GM08714 (cell line): ENCODE measurements around the gene CCDC57.

Experiments
- H3K4me3 ChIP-seq: fragments of 200-500 bp; sonication (Bioruptor generic); 2 replicates; pipeline ENCODE4 v1.5.1; 2014; ENCODE audit warnings: mild to moderate bottlenecking, low read length, inconsistent platforms
- ZNF274 ChIP-seq: IDR thresholded peaks from 2 replicates; pipeline ENCODE4 v1.6.1; 2012; ENCODE audit warnings: mild to moderate bottlenecking, low read depth, low read length

The CCDC57 gene

DNA sequence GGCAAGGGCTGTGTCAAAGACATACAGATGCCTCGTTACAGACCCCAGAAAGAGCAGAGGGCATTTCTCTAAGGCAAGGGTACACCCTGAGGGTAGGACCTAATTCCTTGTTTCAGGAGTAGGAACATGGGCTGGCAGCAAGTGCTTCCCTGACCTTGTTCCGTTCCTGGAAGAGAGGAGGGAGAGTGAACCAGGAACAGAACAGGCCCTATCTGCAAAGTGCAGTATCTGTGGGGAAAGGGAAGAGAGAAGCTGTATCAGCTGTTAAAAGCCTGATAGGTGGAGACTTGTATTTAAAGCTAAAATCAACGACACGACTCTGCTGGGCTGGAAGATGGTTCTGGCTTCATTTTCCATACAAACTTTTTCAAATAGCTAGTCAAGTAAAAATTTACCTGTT, 88.5 kb downstream of the CCDC57 start:
- no peak overlapping the region for H3K4me3 ChIP-seq
- no peak for TF ChIP-seq ZNF274

DNA sequence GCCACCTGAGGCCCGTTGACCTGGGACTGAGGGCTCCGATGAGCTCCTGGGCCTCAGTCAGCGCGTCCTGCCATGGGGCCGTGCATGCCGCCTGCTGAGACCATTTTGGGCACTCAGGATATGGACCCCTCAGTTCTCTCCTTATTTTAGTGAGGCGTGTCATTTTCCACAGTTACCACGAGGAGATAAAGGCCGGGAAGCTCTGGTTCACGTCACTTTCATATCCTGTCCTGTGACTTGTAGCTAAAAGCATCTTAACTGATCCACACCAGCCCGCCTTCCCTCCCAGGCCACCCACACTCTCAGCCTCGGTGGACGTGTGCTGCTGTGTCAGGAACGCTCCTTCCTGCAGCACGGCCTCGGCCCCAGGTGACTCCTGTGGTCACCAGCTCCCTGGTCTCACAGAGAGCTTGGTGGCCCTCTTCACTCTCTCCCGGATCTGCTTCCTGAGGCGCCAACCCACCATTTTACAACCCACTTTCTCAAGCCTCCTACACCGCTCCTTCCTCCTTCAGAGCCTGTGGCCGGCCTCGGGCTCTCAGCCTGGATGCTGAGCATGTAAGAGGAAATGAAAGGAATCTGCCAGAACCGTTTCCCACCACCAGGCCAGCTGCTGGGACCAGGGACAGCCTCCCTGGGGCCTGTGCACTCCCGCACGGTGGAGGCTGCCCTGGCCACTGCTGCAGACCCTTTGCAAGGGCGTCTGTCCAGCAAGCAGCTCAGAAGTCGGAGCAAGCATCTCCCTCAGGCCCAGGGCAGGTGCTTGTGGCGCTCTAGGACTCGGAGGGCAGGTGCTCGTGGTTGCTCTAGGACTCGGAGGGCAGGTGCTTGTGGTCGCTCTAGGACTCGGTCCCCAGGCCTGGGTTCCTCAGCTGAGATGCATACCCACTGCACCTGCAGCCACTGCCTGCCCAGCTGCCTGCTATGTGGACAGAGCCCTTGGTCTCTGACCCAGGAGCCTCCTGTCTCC, 90.7 kb downstream of the CCDC57 start:
- no peak overlapping the region for H3K4me3 ChIP-seq
- TF ChIP-seq ZNF274 = no peak

DNA sequence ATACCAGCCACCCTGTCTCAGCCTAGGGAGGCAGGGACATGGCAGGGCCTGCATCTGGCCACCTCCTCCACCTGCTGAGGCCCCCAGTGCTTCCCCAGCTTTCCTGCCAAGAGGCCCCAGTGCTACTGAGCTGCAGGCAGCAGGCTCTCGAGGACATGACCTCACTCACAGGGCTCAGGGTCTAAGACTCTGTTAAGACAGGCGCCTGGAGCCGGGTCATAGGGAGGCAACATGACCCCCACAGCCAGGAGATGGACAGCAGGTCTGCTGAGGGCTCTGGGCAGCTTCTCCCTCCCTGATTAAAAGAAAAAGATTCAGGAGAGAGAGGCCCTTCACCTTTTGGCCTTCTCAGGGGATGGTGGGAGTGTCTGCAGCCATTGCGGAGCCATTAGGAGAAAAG, 91.4 kb downstream of the CCDC57 start:
- H3K4me3 ChIP-seq = no peak overlapping the region
- no peak for TF ChIP-seq ZNF274

DNA sequence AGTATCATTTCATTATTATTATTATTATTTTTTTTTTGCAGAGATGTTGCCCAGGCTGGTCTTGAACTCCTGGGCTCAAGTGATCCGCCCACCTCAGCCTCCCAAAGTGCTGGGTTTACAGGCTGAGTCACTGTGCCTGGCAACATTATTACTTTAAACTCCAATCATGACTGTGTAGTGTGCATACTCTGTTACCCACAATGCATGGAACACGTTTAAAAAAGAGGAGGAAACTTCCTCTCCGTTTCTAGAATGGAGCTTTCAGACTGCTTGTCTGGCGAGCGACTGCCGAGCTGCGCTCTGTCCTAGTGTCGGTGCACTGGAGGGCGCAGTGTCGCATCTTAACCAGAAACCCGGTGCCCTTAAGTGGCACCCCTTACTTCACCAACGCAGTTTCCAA, 92.5 kb downstream of the CCDC57 start:
- H3K4me3 ChIP-seq = no peak overlapping the region
- no peak for TF ChIP-seq ZNF274

DNA sequence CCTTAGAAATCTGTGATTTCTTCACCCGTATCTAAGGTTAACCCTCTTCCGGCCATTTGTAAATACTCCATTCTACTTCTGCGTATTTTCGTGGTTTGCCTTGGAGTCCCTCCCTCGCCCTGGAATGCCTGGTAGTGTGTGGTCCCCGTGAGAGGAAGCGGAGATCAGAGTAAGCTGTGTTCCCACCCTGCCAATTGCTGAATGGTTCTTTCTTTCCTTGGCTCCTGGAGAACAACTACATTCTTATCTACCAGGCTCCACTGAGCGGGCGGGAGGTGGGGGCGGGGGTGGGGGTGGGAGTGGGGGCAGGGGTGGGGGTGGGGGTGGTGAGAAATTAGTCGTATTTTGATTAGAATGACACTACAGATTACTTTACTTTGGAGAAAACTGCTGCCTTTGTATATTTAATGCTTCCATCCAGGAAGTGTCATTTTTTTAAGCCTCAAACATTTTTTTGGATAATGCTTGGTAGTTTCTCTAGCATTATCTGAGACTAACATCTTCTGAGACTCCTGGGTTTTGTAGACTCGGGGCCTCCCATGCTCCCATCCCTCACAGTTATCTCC, 93.7 kb downstream of the CCDC57 start:
- no peak overlapping the region for H3K4me3 ChIP-seq
- no peak for TF ChIP-seq ZNF274

DNA sequence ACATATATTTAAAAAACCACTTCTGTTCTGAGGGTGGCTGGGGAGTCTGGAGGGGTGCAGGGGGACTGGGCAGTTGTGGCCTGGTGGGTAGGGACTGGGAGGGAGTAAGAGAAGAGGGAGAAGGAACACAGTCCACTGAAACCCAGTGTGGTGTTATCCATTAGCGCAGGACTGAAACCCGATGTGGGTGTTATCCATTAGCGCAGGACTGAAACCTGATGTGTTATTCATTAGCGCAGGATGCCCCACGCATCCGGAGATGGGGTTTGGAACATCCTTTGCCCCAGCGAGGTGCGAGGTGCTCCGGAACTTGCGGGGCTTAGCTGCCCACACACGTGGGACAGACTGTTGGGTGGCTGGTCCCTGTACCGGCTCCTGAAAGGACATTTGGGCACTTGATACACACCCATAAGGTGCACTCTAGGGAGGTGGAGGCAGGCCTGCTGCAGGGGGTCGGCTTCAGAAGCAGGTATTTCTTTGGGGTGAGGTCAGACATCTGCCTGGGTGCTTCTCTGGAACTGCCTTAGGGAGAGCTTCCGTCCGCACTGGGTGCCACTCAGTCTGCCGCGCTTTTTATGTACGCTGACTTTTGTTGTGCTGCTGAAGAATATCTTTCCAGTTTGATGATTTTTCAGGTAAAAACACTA, 94.4 kb downstream of the CCDC57 start:
- TF ChIP-seq ZNF274 = no peak
- H3K4me3 ChIP-seq = no peak overlapping the region

DNA sequence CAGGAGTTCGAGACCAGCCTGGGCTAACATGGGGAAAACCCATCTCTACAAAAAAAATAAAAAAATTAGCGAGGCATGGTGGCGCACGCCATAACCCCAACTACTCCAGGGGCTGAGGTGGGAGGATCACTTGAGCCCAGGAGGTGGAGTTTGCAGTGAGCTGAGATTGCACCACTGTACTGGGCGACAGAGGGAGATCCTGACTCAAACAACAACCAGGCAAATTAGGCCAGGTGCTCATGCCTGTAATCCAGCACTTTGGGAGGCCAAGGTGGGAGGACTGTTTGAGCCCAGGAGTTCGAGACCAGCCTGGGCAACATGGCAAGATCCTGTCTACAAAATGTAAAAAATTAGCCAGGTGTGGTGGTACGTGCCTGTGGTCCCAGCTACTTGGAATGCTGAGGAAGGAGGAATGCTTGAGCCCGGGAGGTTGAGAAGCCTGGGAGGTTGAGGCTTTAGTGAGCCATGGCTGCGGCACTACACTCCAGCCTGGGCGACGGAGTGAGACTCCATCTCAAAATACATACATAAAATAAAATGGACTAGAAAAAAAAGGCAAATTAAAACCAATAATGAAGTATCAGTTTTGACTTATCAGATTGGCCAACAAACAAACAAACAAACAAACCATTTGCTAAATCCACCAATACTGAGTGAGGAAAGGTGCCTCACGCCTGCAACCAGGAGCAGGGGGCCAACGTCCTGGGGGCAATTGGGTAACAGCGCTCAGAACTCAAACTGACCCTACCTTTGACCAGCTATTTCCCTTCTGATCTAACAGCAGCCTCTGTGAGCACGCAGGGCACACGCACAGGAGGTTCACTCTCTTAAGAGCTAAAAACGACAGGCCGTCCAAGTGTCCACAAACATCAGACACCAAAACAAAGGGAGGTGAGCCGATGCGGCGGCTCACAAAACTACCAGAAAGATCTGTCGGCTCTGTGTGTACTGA, 95.2 kb downstream of the CCDC57 start:
- no peak for TF ChIP-seq ZNF274
- no peak overlapping the region for H3K4me3 ChIP-seq

DNA sequence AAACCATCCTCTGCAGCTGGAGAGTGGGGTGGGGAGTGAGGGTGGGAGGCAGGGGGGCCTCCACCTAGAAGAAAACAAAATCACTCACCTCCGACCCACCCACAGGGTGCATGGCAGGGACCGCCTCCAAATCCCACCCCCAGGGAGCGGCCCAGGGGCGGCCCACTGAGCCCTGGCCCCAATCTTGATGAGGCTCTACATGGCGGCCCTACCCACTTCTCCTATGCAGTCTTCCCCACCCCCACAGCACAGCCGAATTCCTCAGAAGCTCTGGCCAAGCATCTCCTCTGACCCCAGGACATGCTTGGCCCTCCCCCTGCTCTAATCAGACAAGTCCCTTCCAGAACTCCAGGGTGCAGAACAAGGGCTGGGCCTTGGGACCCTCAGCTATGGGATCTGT, 96.4 kb downstream of the CCDC57 start:
- no peak for TF ChIP-seq ZNF274
- H3K4me3 ChIP-seq = no peak overlapping the region

DNA sequence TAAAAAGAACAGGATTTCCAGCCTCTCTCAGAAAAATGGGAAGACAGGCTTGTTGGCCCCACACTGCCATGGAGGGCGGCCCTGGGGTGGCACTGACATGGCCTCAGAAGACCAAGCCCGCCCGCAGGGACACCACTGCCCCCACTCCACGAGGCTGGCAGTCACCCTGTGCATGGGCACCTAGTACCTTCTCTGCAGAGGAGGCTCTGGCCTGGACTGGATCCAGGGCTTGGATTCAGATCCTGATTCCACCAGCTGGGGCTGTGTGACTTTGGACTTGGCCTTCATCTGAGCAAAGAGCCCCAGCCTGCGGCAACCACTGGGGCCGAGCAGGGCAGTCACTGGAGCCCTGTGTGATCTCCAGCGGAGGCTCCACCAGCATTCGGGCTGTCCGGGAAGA, 97.8 kb downstream of the CCDC57 start:
- no peak for TF ChIP-seq ZNF274
- H3K4me3 ChIP-seq = no peak overlapping the region

DNA sequence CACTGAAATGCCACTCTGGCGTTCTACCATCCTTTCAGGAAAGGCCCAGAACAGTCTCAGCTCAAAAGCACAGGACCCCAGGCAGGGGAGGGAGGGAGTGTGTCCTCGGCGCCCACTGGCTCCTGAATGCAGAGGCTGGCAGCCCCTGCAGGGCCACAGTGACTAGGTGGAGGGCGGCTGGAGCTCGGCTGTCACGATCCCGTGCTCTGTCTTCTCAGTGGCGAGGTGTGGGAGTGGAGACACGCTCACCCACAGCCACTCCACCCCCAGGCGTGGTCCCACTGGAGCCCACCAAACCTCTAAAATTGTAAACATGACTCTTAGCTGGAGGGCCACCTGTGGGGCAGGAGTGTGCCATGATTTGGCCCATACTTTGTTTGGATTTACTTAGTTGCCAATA, 98.2 kb downstream of the CCDC57 start:
- TF ChIP-seq ZNF274 = no peak
- no peak overlapping the region for H3K4me3 ChIP-seq

DNA sequence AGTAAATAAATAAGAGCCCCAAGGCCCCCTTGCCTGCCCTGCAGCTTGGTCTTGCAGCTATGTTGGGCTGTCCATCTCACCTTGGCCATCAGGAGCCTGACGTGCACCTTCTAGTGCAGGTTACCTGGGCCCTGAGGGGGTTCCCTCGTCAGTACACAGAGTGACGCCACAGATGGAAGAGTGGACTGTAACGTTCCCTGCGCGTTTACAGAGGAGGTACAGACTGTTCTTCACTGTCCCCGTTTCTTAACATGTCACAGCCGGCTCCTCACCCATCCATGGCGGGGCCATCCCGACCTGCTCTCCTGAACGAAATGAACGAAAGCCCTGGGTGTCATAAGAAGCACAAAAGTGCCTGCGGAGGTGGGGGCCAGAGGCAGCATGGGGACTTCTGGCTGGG, 98.7 kb downstream of the CCDC57 start:
- H3K4me3 ChIP-seq = no peak overlapping the region
- no peak for TF ChIP-seq ZNF274

DNA sequence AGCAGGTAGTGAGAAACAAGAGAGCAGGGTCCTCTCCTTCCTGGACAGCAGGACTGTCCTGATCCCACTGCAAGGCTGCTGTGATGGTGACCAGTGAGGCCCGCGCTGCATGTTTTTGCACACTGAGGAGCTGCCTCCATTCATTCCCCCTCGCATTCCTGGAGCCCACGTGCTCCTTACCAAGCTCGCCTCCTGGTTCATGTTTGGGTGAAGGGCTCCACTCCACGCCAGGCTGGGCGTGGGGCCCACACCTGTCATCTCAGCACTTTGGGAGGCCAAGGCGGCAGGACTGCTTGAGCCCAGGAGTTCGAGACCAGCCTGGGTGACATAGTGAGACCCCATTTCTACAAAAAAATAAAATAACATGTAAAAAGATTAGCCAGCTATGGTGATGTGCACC, 99.2 kb downstream of the CCDC57 start:
- no peak for TF ChIP-seq ZNF274
- H3K4me3 ChIP-seq = no peak overlapping the region

DNA sequence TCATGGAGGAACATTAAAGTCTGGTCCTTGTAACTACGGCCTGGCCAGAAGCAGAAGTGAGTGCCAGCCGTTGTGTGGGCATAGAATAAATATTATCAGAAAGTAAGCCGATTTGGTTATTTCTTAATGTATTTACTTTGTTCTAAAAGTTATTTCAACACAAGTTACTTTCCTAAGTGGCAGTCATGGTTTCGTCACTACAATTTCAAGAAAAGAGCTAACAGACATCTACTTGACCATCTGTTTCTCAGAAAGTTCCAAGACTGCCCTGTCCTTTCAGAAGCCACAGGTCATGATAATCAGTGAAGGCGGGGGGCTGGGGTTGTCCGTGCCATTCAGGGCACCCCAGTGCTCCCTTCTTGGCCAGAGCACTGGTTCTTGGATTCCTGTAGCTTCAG, 99.7 kb downstream of the CCDC57 start:
- TF ChIP-seq ZNF274 = no peak
- H3K4me3 ChIP-seq = no peak overlapping the region
